Peyer's patch (tissue), 4 donors: ENCODE measurements around the gene CAB39L.

Experiments
- POLR2A ChIP-seq, 2 donors: fragments of 450-650 bp; IDR thresholded peaks; one replicate each; pipeline ENCODE4 v1.5.1; 2017; ENCODE audit warnings: antibody characterized with exemption in 2 of 2, mild to moderate bottlenecking in 2 of 2, moderate library complexity in 2 of 2
- TF ChIP-seq, protein P1 (sequence below), 6 experiments: fragments of 450-650 bp in 4 of 6; fragments of 200-600 bp in 2 of 6; sonication (generic) in 1 of 6; IDR thresholded peaks; one replicate each; pipeline ENCODE4 v1.5.1; 2017 to 2019; ENCODE audit warnings: antibody characterized with exemption in 6 of 6, mild to moderate bottlenecking in 3 of 6, moderate library complexity in 1 of 6

DNA sequence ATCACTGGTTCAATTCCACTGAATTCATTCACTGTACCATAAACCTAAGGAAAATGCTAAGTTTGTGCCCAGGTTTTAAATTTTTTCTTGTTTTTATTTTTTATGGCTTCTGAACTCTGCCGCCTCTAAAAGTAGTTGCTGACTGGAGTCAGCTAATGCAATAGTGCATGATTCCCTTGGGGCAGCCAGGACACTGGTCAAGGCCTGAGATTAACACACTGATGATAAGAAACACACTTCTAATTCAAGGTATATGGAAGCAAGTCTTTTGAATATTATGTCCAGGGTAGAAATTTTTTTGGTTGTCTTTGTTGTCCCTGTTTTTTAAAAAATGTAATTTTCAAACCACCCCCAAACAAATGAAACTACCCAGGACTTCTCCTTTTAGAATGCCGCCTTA lies 123.9 kb downstream of the CAB39L start:
- TF ChIP-seq, protein P1, sequence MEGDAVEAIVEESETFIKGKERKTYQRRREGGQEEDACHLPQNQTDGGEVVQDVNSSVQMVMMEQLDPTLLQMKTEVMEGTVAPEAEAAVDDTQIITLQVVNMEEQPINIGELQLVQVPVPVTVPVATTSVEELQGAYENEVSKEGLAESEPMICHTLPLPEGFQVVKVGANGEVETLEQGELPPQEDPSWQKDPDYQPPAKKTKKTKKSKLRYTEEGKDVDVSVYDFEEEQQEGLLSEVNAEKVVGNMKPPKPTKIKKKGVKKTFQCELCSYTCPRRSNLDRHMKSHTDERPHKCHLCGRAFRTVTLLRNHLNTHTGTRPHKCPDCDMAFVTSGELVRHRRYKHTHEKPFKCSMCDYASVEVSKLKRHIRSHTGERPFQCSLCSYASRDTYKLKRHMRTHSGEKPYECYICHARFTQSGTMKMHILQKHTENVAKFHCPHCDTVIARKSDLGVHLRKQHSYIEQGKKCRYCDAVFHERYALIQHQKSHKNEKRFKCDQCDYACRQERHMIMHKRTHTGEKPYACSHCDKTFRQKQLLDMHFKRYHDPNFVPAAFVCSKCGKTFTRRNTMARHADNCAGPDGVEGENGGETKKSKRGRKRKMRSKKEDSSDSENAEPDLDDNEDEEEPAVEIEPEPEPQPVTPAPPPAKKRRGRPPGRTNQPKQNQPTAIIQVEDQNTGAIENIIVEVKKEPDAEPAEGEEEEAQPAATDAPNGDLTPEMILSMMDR (IDR thresholded peaks at IDR 0.05) = no peak
- TF ChIP-seq POLR2A (IDR thresholded peaks at IDR 0.05) = no peak
